IMR-90 (cell line): ENCODE results near the gene FAM193A.

Experiments used
- CEBPB ChIP-seq: IDR thresholded peaks from 2 replicates; pipeline ENCODE4 v1.6.1; 2012; ENCODE audit warnings: low read depth, low read length, improper control_type of control experiment
- CTCF ChIP-seq: conservative IDR thresholded peaks from 2 replicates; pipeline ENCODE4 v1.5.1; 2012; ENCODE audit warnings: mild to moderate bottlenecking, low read depth, low read length, improper control_type of control experiment
- MXI1 ChIP-seq: IDR thresholded peaks from 2 replicates; pipeline ENCODE4 v1.6.1; 2012; ENCODE audit warnings: low read depth, mild to moderate bottlenecking, low read length, moderate library complexity, borderline replicate concordance
- POLR2A ChIP-seq: IDR thresholded peaks from 2 replicates; pipeline ENCODE4 v1.6.1; 2012; ENCODE audit warnings: mild to moderate bottlenecking, low read depth, low read length
- RAD21 ChIP-seq: IDR thresholded peaks from 2 replicates; pipeline ENCODE4 v1.6.1; 2012; ENCODE audit warnings: low read length, improper control_type of control experiment
- RCOR1 ChIP-seq: IDR thresholded peaks from 2 replicates; pipeline ENCODE4 v1.6.1; 2012; ENCODE audit warnings: mild to moderate bottlenecking, low read length, improper control_type of control experiment; ENCODE audit not compliant: insufficient replicate concordance
- RFX5 ChIP-seq: IDR thresholded peaks from 2 replicates; pipeline ENCODE4 v1.8.0; 2012; ENCODE audit warnings: low read depth, mild to moderate bottlenecking, low read length, moderate library complexity
- TF ChIP-seq, protein P1 (sequence below): fragments of 150-350 bp; IDR thresholded peaks from 2 replicates; pipeline ENCODE4 v1.6.1; 2017; ENCODE audit warnings: mild to moderate bottlenecking, antibody characterized with exemption, low read length, low read depth

DNA sequence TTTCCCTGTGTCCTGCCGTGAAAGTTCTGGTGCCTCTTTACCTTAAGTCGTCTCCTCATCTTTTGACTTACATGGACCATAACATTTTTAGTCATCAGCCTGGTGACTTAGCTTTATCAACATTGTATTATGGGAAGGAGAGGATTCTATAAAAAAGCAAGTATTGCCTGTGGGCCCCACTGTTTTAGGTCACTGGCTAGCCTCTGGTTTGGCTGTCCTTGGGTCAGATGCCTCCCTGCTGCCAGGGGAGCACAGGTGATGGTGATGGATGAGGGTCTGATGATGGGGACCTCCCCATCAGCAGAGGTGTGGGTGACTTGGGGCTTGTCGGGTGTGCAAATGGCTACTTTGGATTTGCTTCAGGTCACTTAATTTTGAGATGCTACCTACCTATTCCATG, 51.8 kb downstream of the FAM193A start:
- TF ChIP-seq POLR2A = no peak
- no peak for TF ChIP-seq CEBPB
- no peak for TF ChIP-seq CTCF
- TF ChIP-seq, protein P1, sequence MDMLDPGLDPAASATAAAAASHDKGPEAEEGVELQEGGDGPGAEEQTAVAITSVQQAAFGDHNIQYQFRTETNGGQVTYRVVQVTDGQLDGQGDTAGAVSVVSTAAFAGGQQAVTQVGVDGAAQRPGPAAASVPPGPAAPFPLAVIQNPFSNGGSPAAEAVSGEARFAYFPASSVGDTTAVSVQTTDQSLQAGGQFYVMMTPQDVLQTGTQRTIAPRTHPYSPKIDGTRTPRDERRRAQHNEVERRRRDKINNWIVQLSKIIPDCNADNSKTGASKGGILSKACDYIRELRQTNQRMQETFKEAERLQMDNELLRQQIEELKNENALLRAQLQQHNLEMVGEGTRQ = no peak
- no peak for TF ChIP-seq RAD21
- no peak for TF ChIP-seq RFX5
- TF ChIP-seq MXI1 = no peak
- TF ChIP-seq RCOR1 = no peak
